Activated CD8-positive, alpha-beta memory T cell treated with anti-CD3 and anti-CD28 coated beads for 1 hour (primary cell): ENCODE results near the gene CT47A1.
"Not testable (repeated sequence)": the region's sequence is repeated elsewhere in the genome, so short reads cannot be mapped to it uniquely, and the experiment has no call there.

Experiments
- DNase-seq, 2 donors: peaks; one replicate each; pipeline ENCODE4 v3.0.0-alpha.2; 2020; ENCODE audit warnings: low read depth in 1 of 2; ENCODE audit errors: extremely low read depth in 1 of 2

CT47A1 gene

DNA sequence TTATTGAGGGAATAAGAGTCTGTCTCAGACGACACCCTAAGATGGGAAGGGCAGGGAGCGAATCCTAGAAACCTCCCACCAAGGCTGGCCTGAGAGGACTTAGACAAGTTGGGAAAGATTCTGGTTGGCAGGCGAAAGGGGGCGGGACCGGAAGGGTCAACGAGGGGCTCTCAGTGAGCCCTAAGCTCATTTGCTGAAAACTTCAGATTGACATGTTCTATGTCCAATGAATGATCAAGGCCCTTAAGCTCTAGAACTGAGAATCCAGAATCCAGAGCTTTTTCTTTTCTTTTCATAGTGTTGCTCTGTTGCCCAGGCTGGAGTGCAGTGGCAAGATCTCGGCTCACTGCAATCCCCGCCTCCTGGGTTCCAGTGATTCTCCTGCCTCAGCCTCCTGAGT lies at the start of gene CT47A1:
CT47A1 (minus strand) TSS at position 101 of the 400 bp plus-strand sequence. CDS start 231 bp downstream, outside the sequence.
- not testable (repeated sequence) for DNase-seq

DNA sequence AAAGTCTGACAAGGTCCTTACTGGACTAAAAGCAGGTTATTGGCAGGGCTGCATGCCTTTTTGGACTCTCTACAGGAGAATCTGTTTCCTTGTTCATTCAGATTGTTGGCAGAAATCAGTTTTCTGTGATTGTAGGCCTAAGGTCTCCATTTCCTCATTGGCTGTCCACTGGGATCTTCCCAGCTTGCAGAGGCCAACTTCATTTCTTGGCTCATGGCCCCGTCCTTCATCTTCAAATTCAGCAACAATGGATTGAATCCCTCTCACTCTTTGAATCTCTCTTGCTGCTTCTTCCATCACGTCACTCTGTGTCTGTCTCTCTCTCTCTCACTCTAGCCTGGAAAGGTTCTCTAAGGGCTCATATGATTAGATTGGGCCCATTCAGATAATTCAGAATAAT lies 47.0 kb upstream of the CT47A1 start:
- no peak for DNase-seq

DNA sequence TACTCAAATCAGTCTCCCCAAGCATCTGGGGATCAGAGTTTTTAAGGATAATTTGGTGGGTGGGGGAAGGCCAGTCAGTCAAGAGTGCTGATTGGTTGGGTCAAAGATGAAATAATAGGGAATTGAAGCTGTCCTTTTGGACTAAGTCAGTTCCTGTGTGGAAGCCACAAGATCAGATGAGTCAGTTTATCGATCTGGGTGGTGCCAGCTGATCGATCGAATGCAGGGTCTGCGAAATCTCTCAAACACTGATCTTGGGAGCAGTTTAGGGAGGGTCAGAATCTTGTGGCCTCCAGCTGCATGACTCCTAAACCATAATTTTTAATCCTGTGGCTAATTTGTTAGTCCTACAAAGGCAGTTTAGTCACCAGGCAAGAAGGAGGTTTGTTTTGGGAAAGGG lies 44.5 kb upstream of the CT47A1 start:
- no peak for DNase-seq

DNA sequence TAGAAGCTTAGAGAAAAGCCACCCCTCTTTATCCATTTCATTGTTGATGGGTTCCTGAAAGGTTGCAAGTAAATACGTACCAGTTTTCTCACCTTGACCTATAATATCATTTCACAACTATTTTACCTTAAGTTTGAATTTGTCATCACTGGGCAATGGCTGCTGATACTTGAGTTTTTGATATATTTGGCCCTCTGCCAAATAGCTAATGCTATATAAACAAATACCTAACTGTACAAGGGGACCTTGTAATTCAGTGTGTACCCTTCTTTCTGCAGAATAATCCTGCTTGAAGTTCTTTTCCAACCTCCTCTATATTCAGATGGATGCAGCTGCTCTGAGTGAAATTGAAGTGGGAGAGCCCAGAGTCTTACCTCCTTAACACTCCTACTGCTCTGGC lies 42.9 kb upstream of the CT47A1 start:
- no peak for DNase-seq

DNA sequence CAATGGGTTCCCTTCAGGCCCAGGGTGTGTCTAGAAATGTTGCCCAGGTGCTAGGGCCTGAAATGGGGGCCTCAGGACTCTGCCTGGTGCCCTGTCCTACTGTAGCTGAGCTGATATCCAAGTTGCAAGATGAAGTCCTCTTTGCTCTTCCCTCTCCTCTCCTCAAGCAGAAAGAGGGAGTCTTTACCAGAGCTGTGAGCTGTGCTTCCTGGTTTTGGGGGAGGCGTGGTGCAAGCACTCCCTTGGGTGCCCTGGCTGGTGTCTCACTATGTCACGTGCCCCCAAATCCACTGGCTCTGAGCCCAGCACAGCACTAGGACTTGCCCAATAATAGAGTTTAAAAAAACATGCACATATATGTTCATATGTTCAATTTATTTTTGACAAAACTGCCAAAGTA lies 29.3 kb upstream of the CT47A1 start:
- DNase-seq: no peak

DNA sequence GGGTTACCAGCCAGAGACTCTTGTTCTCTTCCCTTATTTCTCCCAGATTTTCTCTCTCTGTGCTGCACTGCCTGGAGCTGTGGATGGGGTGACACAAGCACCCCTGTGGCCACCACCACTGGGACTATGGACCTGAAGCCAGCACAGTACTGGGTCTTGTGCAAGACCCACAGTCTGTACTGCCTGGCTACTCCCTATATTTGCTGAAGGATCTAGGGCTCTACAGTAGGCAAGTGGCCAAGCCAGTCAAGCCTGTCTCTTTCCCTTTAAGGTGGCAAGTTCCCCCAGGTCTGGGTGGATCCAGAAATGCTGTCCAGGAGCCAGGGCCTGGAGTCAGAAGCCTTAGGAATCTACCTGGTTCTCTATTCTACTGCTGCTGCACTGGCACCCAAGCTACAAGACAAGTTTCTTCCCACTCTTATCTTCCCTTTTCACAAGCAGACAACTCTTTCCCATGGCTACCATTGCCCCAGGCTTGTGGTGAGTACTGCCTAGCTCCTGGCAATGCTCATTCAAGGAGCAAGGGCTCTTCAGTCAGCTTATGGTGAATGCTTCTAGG lies 28.4 kb upstream of the CT47A1 start:
- DNase-seq: no peak

DNA sequence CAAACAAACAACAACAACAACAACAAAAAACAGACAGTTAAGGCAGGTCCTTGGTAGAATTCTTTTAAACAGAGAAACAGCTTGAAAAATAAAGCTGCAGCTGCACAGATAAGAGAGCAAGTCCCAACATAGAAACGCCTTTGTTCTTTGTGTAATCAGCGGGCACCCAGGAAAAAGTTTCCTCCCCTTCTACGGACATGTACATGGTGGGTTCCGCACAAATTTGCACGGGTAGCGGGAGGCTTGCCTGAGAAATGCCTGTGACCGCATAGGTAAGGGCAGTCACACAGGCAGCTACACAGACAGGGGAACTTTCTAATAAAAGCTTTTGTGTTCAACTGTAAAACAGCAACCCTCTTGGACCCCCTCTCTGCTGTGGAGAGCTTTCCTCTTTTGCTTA lies 25.7 kb upstream of the CT47A1 start:
- no peak for DNase-seq

DNA sequence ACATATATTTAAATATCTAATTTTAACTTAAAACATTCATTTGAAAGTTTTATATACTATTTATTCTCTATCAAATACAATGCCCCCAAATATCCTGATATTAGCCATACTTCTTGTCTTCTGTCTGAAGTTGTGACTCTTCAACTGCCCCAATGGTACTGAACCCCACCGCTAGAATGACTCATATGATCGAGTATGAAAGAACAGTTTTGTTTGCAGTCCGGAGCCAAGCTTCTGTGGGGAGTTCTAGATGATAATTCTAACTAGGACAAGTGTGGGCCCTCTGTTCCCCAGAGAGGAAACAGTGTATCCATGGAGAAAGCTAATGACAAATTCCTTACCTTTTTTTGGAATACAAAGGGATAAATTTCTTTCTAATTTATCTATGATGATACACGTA lies 24.7 kb upstream of the CT47A1 start:
- DNase-seq: no peak

DNA sequence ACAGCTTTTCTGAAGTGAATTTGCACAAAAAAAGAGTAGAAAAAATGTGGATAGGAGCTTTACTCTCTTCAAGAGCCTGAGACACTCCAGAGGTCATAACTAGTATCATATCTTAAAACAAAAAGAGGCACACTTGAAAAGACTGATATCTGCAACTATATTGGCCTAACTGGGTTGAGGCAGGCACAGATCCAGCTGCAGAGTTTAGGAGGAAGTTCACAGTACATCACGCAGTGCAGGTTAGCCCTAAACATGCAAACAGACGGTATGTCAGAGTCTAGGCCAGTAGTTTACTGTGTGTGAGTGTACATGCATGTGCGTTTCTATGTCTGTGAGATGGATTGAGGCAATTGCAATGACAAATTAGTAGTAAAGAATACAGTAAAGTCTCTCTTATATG lies 24.2 kb upstream of the CT47A1 start:
- no peak for DNase-seq

DNA sequence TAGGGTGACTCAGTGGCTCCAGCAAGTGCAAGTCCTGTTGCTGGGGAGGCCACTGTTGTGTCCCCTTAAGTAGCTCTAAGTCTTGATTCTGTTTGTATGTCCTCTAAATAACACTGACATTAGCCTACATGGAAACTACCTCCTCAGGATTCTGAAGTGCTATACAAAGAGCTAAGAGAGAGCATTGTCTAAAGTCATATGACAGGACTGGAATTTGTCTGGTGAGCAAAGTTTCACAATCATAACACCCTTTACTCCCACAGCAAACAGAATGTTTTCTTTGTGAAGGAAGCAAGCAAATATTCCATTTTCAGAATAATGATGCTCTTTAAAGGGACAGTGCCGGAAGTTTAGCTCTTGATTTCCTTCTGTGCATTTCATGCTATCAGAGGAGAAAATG lies 23.4 kb upstream of the CT47A1 start:
- no peak for DNase-seq

DNA sequence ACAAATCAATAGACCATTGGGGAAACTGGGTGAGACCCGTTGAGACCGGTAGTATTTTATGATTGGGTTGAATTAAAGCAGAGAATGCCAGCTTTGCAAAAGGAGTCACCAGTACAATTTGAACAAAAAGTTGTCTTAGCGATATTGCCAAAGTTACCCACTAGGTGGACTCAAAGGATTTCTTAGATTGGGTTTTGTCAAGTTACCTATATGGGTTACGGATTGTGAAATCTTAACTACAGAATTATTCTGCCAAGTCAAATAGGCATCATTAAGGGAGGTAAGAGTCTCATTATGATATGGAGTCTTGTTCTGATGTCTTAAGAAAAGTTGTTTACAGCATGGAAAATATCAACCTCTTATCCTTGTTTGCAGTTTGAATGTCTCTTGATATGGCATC lies 15.0 kb upstream of the CT47A1 start:
- DNase-seq: no peak

DNA sequence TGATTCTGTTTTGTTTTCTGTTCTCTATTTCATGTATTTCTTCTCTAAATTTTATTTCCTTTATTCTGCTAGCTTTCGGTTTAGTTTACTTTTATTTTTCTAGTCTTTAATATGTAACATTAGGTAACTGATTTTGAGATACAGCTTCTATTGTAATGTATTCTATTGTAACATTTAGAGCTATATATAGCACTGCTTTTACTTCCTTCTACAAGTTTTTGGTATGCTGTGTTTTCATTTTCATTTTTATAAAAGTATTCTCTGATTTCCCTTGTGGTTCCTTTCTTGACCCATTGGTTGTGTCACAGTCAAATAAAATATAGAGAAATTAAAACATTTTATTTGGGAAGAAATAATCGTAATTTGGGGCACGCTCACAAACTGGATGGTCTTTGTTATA lies 13.9 kb upstream of the CT47A1 start:
- no peak for DNase-seq

DNA sequence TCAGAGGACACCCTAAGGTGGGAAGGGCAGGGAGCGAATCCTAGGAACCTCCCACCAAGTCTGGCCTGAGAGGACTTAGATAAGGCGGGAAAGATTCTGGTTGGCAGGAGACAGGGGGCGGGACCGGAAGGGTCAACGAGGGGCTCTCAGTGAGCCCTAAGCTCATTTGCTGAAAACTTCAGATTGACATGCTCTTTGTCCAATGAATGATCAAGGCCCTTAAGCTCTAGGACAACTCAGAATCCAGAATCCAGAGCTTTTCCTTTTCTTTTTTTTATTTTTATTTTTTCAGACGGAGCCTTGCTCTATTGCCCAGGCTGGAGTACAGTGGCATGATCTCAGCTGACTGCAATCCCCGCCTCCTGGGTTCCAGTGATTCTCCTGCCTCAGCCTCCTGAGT lies 29.1 kb downstream of the CT47A1 start, which contains the start of gene CT47A7:
CT47A7 (minus strand) TSS at position 101 of the 400 bp plus-strand sequence. CDS start 255 bp downstream, outside the sequence.
- not testable (repeated sequence) for DNase-seq
